OCI-LY1 (cell line): ENCODE data around the gene CYTH3.

Source experiments
- H2AFZ ChIP-seq: fragments of 200-600 bp; sonication (generic), shearing (Covaris generic); 2 replicates; pipeline ENCODE4 v1.6.0; 2014; ENCODE audit warnings: antibody characterized with exemption, mild to moderate bottlenecking, low read length
- H3F3A ChIP-seq: fragments of 200-600 bp; sonication (generic), shearing (Covaris generic); 2 replicates; pipeline ENCODE4 v1.6.0; 2014; ENCODE audit warnings: mild to moderate bottlenecking, antibody characterized with exemption, low read length, moderate library complexity; ENCODE audit not compliant: insufficient read depth
- H3K27ac ChIP-seq: fragments of 200-600 bp; sonication (generic); 2 replicates; pipeline ENCODE4 v1.5.1; 2014; ENCODE audit warnings: low read length, mixed run types, mild to moderate bottlenecking, low read depth; ENCODE audit not compliant: poor library complexity, severe bottlenecking
- H3K27me3 ChIP-seq: fragments of 200-600 bp; sonication (generic); 2 replicates; pipeline ENCODE4 v1.6.0; 2014; ENCODE audit warnings: antibody characterized with exemption, mild to moderate bottlenecking, low read length, moderate library complexity; ENCODE audit not compliant: insufficient read depth
- H3K36me3 ChIP-seq: fragments of 200-600 bp; sonication (generic); 2 replicates; pipeline ENCODE4 v1.6.1; 2014; ENCODE audit warnings: mild to moderate bottlenecking, antibody characterized with exemption, low read length, moderate library complexity, mixed read lengths; ENCODE audit not compliant: insufficient read depth
- H3K4me1 ChIP-seq: fragments of 200-600 bp; sonication (generic); 2 replicates; pipeline ENCODE4 v1.5.1; 2014; ENCODE audit warnings: mild to moderate bottlenecking, low read length, moderate library complexity; ENCODE audit not compliant: insufficient read depth, severe bottlenecking
- H3K4me2 ChIP-seq: fragments of 200-600 bp; sonication (generic), shearing (Covaris generic); 2 replicates; pipeline ENCODE4 v1.6.1; 2014; ENCODE audit warnings: low read length
- H3K4me3 ChIP-seq: fragments of 200-600 bp; sonication (generic); 2 replicates; pipeline ENCODE4 v1.5.1; 2014; ENCODE audit warnings: low read length, low read depth, mild to moderate bottlenecking, mixed read lengths; ENCODE audit not compliant: poor library complexity, severe bottlenecking
- H3K79me2 ChIP-seq: fragments of 200-600 bp; shearing (Covaris generic); 2 replicates; pipeline ENCODE4 v1.6.1; 2016; ENCODE audit warnings: mixed run types, low read length, mixed read lengths; ENCODE audit not compliant: insufficient read depth
- H3K9ac ChIP-seq: fragments of 200-600 bp; sonication (generic), shearing (Covaris generic); 2 replicates; pipeline ENCODE4 v1.6.1; 2014; ENCODE audit warnings: mild to moderate bottlenecking, low read length, mixed read lengths
- H3K9me2 ChIP-seq: fragments of 200-600 bp; sonication (generic), shearing (Covaris generic); 2 replicates; pipeline ENCODE4 v1.6.1; 2014; ENCODE audit warnings: low read depth, mild to moderate bottlenecking, low read length, mixed read lengths
- H3K9me3 ChIP-seq: fragments of 200-600 bp; shearing (Covaris generic); 2 replicates; pipeline ENCODE4 v1.6.1; 2014; ENCODE audit warnings: low read length, mixed read lengths
- H4K20me1 ChIP-seq: fragments of 200-600 bp; sonication (generic), shearing (Covaris generic); 2 replicates; pipeline ENCODE4 v1.6.0; 2016; ENCODE audit warnings: mild to moderate bottlenecking, low read length; ENCODE audit not compliant: insufficient read depth
- EZH2 ChIP-seq: fragments of 200-600 bp; sonication (generic), shearing (Covaris generic); IDR thresholded peaks from 2 replicates; pipeline ENCODE4 v1.8.0; 2017; ENCODE audit warnings: borderline replicate concordance, mixed run types, mild to moderate bottlenecking, antibody characterized with exemption, low read length, moderate library complexity, mixed read lengths
- TF ChIP-seq, protein P1 (sequence below): fragments of 200-600 bp; sonication (generic), shearing (Covaris generic); IDR thresholded peaks from 2 replicates; pipeline ENCODE4 v1.5.1; 2017; ENCODE audit warnings: mild to moderate bottlenecking, antibody characterized with exemption, low read length, moderate library complexity, mixed read lengths

Gene CYTH3

DNA sequence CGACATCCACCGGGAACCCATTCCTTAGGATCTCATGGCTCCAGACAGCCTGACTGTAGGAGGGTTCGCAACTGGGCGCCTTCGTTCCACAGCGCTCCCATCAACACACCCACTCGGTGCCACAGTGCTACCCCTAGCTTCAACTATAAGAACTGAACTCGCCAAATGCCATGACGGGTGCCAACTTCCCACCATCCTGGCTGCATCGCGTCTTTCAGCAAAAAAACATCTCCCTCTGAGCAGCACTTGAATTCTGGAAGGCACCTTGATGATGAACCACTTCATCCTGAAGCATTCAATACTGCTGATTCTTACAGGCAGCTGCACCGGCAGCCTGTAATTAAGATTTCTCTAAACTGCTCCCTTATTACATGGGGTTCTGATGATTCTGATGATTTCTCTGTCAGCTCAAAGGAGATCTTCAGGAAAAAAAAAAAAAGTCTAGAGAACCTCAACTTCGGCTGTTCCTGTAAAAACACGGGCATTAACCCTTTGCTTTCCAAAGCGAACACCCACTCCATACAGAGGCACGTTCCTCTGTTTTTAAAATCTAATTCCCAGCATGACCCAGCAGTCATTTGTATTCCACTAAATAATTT is 1.3 kb downstream of the CYTH3 start:
- Histone ChIP-seq H3K4me2 (peak overlapping the region; percentile 100), H3K79me2 (no peaks in the 10 kb centered on the region), H3F3A (no peaks in the 10 kb centered on the region; the same call in 1 of the 2 replicates), H3K4me3 (peak overlapping the region; percentile 80), H3K36me3 (no peaks in the 10 kb centered on the region), H3K9me2 (no peaks in the 10 kb centered on the region), H3K27ac (no peak overlapping the region), H3K9me3 (no peaks in the 10 kb centered on the region), H3K27me3 (0 out of 2 replicates have a peak, but pooled peaks cover 9% of the 10 kb centered on the region), H3K9ac (peak overlapping the region; percentile 62; the same call in 1 of the 2 replicates), H3K4me1 (peaks cover 19% of the 10 kb centered on the region), H4K20me1 (no peaks in the 10 kb centered on the region), H2AFZ (no peak overlapping the region)
- TF ChIP-seq, protein P1, sequence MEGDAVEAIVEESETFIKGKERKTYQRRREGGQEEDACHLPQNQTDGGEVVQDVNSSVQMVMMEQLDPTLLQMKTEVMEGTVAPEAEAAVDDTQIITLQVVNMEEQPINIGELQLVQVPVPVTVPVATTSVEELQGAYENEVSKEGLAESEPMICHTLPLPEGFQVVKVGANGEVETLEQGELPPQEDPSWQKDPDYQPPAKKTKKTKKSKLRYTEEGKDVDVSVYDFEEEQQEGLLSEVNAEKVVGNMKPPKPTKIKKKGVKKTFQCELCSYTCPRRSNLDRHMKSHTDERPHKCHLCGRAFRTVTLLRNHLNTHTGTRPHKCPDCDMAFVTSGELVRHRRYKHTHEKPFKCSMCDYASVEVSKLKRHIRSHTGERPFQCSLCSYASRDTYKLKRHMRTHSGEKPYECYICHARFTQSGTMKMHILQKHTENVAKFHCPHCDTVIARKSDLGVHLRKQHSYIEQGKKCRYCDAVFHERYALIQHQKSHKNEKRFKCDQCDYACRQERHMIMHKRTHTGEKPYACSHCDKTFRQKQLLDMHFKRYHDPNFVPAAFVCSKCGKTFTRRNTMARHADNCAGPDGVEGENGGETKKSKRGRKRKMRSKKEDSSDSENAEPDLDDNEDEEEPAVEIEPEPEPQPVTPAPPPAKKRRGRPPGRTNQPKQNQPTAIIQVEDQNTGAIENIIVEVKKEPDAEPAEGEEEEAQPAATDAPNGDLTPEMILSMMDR = peak; percentile 24; the same call in 1 of the 2 replicates
- TF ChIP-seq EZH2 = no peak

DNA sequence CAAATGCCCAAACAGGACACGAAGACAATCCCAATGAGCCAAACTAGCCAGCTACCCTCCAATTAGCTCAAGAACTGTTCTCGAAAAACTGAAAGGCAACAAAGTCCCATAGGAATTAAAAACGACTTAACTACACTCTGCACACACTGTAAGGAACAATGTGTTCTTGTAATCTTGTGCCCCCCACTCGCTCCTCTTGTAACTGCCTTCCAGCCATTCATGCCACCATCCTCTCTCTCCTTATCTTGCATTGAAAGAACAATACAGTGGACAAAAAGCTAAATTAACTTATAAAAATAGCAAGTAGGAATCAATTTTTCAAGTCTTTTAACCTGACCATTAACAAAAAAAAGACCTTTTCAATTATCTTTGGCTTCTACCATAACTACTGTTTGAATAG is 2.9 kb downstream of the CYTH3 start:
- Histone ChIP-seq H3K9me3 (no peaks in the 10 kb centered on the region), H3F3A (no peaks in the 10 kb centered on the region; the same call in 1 of the 2 replicates), H4K20me1 (no peaks in the 10 kb centered on the region), H3K9ac (no peak overlapping the region), H3K9me2 (no peaks in the 10 kb centered on the region), H3K36me3 (no peaks in the 10 kb centered on the region), H3K27me3 (peaks cover 9% of the 10 kb centered on the region; the same call in 1 of the 2 replicates), H3K4me2 (no peak overlapping the region), H3K4me3 (no peak overlapping the region), H3K4me1 (peaks cover 19% of the 10 kb centered on the region), H2AFZ (no peak overlapping the region), H3K79me2 (no peaks in the 10 kb centered on the region), H3K27ac (no peak overlapping the region)
- TF ChIP-seq, protein P1 = no peak
- TF ChIP-seq EZH2 = no peak

DNA sequence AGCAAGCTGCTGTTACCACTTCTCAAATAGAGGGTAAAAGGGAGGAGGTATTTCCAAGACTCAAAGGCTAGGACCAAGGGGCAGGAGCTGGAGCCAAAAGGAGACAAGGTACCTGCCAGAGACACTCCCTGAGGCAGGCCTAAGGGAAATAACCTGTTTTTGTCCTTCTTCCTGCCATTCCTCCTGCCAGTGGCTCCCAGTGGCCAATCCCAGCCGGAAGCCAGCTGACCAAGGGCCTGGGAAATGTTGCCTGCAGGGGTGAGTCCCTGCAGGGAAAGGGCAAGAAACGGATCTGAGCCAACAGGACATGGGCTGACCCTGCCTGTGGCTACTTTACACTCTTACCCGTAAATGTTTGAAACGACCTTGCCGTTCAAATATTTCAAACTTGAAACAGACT is 3.5 kb downstream of the CYTH3 start:
- H4K20me1 ChIP-seq = no peaks in the 10 kb centered on the region
- H3K79me2 ChIP-seq = no peaks in the 10 kb centered on the region
- TF ChIP-seq EZH2 = no peak
- TF ChIP-seq, protein P1 = no peak

More for the DNA sequence above, 3.5 kb downstream of the CYTH3 start:
- H3K27me3 ChIP-seq = peaks cover 9% of the 10 kb centered on the region; the same call in 1 of the 2 replicates
- no peak overlapping the region for H2AFZ ChIP-seq
- H3K9me2 ChIP-seq = no peaks in the 10 kb centered on the region
- H3K36me3 ChIP-seq = no peaks in the 10 kb centered on the region
- peaks cover 19% of the 10 kb centered on the region for H3K4me1 ChIP-seq
- no peaks in the 10 kb centered on the region for H3K9me3 ChIP-seq
- no peak overlapping the region for H3K9ac ChIP-seq
- no peak overlapping the region for H3K4me2 ChIP-seq
- no peaks in the 10 kb centered on the region; the same call in 1 of the 2 replicates for H3F3A ChIP-seq
- no peak overlapping the region for H3K27ac ChIP-seq
- no peak overlapping the region for H3K4me3 ChIP-seq
